ENCODE results near the gene GPAT3.
"Not testable (repeated sequence)": the region's sequence is repeated elsewhere in the genome, so short reads cannot be mapped to it uniquely, and the experiment has no call there.

Gene GPAT3

GRCh38 chr4:83605744-83606172, 69.8 kb downstream of the GPAT3 start:
- DNase-seq, result no peak

GRCh38 chr4:83606460-83606859, 70.6 kb downstream of the GPAT3 start:
- DNase-seq, result no peak

GRCh38 chr4:83606898-83607297, 71.0 kb downstream of the GPAT3 start:
- DNase-seq, result no peak

DNA sequence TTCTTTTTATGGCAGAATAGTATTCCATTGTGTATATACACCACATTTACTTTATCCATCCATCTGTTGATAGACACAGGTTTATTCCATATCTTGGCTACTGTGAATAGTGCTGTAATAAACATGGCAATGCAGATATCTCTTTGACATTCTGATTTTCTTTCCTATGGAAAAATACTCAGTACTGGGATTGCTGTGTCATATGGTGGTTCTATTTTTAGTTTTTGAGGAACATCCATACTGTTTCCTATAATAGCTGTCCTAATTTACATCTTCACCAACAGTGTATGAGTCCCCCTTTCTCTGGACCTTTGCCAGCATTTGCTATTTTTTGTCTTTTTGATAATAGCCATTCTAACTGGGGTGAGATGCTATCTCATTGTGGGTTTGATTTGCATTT, 73.5 kb downstream of the GPAT3 start:
- DNase-seq, result no peak

GRCh38 chr4:83610729-83611128, 74.8 kb downstream of the GPAT3 start:
- DNase-seq, result no peak

- DNase-seq, result no peak
These were observed 77.1 kb downstream of the GPAT3 start for GRCh38 chr4:83613023-83613422.

GRCh38 chr4:83613994-83614393, 78.1 kb downstream of the GPAT3 start:
- no peak for DNase-seq

DNA sequence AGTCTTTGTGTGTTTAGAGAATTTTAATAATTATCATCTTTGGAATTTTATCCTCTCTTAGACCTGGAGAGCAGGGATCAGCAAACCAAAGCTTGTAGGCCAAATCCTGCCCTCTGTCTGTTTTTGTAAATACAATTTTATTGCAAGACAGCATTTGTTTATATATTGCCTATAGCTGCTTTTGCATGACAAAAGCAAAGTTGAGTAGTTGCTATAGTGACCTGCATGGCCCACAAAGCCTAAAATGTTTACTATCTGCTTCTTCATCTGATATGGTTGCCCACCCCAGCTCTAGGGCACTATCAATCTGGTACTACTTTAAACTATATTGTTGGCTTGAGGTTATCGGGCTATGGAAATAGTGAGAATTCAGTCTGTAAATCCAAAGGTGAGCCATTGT, 80.3 kb downstream of the GPAT3 start:
- DNase-seq, result no peak

GRCh38 chr4:83617371-83618035, 81.6 kb downstream of the GPAT3 start:
- DNase-seq, result no peak

GRCh38 chr4:83618431-83618830, 82.5 kb downstream of the GPAT3 start:
- no peak for DNase-seq

DNA sequence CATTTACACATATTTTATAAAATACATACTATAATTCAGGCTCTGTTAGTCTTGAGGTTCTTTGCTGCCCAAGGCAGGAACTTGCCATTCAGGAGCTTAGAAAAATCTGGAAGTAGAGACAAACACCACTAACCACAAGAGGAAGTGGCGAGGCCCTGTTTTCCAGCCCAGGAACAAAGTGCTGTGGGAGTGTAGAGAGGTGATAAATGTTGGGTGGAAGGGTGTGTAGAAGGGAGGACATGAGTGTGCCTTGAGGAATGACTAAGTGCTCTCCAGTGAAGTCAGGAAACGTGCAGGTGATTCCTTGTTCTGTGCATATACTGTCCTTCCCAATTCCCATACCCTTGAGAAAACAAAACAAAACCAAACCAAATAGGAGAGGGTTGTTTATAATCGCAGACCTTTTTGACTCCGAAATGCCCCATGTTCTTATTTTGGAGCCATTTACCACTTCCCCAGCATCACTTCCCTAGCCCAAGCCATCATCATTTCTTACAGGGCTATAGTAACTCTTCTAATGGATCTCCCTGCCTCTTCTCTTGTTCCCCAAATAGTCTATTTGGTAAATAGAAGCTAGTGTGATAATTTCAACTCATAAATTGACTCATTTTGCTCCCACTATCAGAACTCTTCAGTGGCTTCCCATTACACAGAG, 83.2 kb downstream of the GPAT3 start:
- no peak for DNase-seq

GRCh38 chr4:83622127-83622526, 86.2 kb downstream of the GPAT3 start:
- not testable (repeated sequence) for DNase-seq

DNA sequence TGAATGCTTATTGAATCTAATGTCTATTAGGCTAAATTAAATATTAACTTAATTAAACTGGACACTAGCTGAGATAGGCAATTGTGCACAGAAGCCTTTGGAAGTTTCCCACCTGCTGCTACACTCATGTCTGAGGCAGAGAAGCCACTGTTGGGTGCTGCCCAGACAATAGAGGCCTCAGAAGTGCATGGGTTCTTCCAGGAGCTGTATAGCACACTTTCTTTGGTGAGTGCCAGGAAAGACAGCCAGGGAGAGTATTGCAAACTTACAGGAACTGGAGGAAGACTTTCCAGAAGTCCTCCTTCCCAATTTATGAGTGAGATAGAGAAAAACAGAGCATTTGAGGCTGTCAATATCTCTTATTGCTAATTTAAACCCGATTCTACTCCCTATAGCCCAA, 89.9 kb downstream of the GPAT3 start:
- no peak for DNase-seq

GRCh38 chr4:83626245-83626836, 90.4 kb downstream of the GPAT3 start:
- DNase-seq, result no peak

- no peak for DNase-seq
These were observed 94.2 kb downstream of the GPAT3 start for GRCh38 chr4:83629945-83630721.

- no peak for DNase-seq
These were observed 95.2 kb downstream of the GPAT3 start for GRCh38 chr4:83631066-83631465.

DNA sequence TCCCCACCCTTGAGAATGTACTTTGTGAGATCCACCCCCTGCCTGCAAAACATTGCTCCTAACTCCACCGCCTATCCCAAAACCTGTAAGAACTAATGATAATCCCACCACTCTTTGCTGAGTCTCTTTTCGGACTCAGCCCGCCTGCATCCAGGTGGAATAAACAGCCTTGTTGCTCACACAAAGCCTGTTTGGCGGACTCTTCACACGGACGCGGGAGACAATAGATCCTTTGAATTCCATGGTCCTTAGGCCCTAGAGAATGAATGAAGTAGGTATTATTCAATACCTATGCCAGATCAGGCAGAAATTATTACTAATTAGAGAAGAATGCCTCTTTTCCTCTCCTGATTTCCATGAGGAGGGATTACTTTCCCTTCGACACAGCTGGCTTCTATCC, 101.0 kb downstream of the GPAT3 start:
- DNase-seq, result no peak

DNA sequence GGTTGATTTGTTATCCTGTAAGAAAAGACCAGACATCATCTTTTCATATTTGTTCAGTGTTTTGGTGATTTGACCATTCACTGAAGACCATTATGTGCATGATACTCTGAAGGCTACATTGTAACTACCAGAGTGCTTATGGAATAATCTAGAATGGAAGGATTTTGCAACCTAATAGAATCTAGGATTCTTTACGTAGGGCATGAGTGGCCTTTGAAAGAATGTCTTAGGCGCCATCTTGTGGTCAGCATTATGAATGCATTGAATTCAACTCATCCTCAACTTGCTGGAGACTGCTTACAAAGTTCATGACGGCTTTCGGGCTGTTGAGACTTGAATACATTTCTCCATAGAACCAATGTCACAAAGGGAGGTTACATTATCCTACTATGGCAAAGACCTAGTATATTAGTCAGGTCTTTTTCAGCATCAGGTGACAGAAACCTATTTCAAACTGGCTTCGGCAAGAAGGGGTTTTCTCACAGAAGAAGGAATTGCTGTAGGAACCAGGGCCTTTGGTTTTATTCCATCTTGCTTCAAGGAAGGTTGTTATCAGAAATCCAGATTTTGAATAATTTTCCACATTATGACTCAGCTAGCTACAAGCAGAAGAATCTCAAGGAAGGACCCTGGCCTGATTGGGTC, 104.1 kb downstream of the GPAT3 start:
- peak; percentile 7 to 69 for DNase-seq

- no peak for DNase-seq
These were observed 107.1 kb downstream of the GPAT3 start for GRCh38 chr4:83643036-83643435.

DNA sequence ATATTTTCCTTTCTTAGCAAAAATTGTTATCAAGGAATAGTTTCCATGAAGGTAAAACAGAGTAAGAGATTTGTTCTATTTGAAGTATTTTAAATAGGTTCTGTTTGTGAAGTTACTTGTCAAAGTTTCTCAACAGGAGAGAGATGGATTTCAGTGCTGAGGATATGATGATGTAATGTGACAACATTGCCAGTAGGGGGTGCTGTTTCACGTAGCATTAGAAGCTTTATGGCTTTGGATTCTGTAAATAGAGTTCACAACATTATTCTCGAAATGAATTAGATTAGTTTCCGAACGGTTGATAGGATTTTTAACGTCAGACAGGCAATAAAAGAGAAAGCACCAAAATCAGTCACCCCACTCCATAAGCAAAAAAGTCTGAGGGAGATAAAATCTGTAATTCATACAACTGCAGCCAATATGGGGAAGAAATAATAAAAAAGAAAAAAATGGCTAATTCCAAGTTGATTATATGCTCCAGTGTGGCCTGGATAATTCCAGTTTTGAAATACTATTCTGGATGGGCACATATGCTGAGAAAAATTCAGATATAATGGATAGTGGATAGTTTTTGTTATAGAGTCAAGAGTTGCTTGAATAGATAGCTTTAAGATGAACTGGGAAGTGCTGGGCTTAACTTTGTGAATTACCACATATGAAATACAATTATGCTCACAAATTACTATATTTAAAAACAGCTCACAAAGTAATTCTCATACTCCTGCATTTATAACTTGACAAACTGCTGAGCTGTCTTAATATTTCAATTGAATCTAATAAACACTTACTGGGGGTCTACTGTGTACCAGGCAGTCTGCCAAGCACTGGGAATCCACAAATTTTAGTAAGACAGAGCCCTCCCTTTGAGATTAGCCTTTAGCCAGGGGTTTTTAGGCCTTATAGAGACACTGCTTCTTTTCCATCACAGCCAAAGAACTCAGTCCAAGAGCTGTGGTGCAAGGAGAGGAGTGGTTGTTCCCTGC, 109.1 kb downstream of the GPAT3 start:
- peak; percentile 32 to 48 for DNase-seq

- DNase-seq, result no peak
These were observed 110.8 kb downstream of the GPAT3 start for GRCh38 chr4:83646538-83647239.
